Measurements from ENCODE around the gene STRADA. TPM values are rescaled to one million over a fixed set of nuclear protein-coding genes. Genes with fewer than 3 reads are reported as not detected.

STRADA gene
- total RNA-seq, 4 donors from 2014 or later = 15.8 to 26.4 (median 19.3) TPM

DNA sequence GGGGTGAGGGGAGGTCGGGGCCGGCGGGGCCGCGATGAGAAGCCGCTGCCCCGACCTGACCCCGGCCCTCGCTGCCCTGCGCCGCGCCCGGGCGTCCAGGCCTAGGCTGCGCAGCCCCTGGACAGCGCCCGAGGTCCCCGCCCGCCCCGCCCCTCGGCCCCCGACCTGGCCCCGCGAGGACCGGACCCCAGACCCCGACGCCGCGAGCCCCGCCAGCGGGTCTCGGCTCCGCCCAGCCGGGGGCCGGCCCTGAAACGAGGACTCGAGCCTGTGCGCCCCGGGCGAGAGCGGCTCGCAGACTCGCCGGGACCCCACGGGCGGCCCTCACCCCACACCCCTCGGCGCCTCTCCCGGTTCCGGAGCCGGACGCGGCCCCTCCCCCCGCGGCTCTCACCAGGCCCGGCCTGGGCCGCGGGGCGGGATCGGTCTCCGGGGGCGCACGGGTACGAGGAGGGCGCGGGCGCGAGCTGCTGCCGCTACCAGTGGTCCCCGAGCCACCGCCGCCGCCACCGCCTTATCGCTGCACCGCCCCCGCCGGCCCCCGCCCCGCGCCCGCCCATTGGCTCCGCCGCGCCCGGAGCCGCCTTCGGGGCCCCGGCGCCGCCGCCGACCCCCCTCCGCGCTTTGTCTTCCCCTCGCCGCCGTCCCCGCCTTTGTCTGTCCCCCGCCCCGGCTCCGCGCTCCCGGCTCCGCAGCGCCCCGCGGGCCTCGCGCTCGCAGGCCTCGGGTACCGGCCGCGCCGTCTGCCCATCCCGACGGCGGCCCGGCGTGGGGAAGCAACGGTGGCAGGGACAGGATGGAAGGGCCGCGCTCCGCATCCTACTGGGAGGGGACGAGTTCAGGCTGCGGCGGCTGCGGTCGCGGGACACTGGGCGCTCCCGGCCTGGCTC is 41.7 kb downstream of the STRADA start, which contains the start of gene LIMD2:
Gene LIMD2, minus strand, starts transcription at position 488 of the 890 bp plus-strand sequence. CDS start 827 bp downstream, outside the sequence.
- DNase-seq (ENCODE audit: low spot score in 2 of 2) = peak in 1 of 2 donors; percentile 91
- WGBS, 2 donors = 0% methylated on average over 5 of the region's 133 CpGs; no CpG with 5 or more reads in 1 of the 2 donors
- no peak within 1 kb of the TSS for H3K4me3 ChIP-seq (ENCODE audit: low read depth, poor library complexity, severe bottlenecking)
- intact Hi-C loops (cut with DNase I; ENCODE audit: low total_unique reads) = no loop called here
- TF ChIP-seq POLR2A (IDR thresholded peaks at IDR 0.05) = no peak
- TF ChIP-seq, protein P1, sequence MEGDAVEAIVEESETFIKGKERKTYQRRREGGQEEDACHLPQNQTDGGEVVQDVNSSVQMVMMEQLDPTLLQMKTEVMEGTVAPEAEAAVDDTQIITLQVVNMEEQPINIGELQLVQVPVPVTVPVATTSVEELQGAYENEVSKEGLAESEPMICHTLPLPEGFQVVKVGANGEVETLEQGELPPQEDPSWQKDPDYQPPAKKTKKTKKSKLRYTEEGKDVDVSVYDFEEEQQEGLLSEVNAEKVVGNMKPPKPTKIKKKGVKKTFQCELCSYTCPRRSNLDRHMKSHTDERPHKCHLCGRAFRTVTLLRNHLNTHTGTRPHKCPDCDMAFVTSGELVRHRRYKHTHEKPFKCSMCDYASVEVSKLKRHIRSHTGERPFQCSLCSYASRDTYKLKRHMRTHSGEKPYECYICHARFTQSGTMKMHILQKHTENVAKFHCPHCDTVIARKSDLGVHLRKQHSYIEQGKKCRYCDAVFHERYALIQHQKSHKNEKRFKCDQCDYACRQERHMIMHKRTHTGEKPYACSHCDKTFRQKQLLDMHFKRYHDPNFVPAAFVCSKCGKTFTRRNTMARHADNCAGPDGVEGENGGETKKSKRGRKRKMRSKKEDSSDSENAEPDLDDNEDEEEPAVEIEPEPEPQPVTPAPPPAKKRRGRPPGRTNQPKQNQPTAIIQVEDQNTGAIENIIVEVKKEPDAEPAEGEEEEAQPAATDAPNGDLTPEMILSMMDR (IDR thresholded peaks at IDR 0.05) = no peak

DNA sequence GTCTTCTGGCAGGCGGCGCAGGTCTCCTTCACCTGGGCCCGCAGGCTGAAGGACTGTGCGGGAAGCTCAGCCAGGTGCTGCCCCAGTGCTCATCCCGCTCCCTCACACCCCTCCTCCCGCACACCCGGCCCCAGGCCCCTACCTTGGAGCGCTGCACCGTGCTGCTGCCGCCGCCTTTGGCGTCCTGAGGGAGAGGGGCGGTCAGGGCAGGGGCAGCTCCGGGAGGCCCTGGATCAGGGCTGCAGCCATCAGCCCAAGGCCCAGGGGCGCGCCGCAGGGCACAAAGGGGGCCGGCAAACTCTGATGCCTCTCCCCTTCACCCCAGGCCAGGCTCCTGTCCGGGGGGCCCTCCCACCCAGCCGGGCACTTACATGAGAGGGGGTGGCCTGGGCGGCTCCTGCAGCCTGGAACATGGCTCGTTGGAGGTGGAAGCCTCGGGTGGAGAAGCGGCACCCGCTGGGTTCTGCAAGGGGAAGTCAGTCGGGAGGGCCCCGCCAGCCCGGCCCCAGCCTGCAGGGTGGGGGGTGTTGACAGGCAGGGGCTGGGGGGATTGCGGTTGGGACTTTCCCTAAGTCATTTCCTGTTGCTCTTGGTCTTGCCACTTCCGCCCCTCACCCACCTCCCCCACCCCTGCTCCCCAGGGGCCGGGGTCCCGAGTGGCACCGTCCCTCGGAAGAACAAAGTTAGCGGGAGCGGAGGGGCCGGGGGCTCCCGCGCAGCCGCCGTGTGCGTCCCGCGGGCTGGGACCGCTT is 42.5 kb downstream of the STRADA start:
- no peak overlapping the region for H3K4me3 ChIP-seq (ENCODE audit: low read depth, poor library complexity, severe bottlenecking)
- TF ChIP-seq, protein P1 (IDR thresholded peaks at IDR 0.05) = no peak
- no peak for TF ChIP-seq POLR2A (IDR thresholded peaks at IDR 0.05)
- WGBS, 2 donors = 4 to 13% methylated on average over 25 to 36 of the region's 45 CpGs
- intact Hi-C loops (cut with DNase I; ENCODE audit: low total_unique reads) = no loop called here
- peak; percentile 31 to 91 for DNase-seq (ENCODE audit: low spot score in 2 of 2)

DNA sequence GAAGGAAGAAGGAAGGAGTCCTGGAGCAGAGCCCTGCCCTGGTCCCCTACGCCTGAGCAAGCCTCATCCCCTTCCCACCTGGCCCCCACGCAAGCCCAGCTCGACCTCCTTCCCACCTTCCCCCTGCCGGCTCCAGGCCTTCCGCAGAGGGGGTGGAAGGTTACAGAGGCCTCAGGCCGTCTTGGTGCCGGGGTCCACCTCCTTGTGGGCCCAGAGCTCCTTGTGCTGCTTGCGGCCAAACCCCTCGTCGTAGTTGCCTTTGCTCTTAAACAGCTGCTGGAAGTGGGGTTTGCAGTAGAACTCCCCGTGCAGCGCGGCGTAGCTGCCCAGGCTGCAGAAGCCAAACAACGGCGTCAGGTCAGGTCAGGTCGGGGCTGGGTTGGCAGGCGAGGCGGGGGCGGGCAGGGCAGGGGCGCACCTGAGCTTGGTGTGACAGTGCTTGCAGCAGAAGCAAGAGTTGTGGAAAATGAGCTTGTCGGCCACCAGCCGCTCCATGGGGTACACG is 43.2 kb downstream of the STRADA start:
- intact Hi-C loops (cut with DNase I; ENCODE audit: low total_unique reads) = no loop called here
- no peak for DNase-seq (ENCODE audit: low spot score in 2 of 2)
- TF ChIP-seq, protein P1 (IDR thresholded peaks at IDR 0.05) = no peak
- TF ChIP-seq POLR2A (IDR thresholded peaks at IDR 0.05) = no peak
- 45 to 56% methylated on average over 24 of the region's 24 CpGs for WGBS, 2 donors
- no peak overlapping the region for H3K4me3 ChIP-seq (ENCODE audit: low read depth, poor library complexity, severe bottlenecking)

DNA sequence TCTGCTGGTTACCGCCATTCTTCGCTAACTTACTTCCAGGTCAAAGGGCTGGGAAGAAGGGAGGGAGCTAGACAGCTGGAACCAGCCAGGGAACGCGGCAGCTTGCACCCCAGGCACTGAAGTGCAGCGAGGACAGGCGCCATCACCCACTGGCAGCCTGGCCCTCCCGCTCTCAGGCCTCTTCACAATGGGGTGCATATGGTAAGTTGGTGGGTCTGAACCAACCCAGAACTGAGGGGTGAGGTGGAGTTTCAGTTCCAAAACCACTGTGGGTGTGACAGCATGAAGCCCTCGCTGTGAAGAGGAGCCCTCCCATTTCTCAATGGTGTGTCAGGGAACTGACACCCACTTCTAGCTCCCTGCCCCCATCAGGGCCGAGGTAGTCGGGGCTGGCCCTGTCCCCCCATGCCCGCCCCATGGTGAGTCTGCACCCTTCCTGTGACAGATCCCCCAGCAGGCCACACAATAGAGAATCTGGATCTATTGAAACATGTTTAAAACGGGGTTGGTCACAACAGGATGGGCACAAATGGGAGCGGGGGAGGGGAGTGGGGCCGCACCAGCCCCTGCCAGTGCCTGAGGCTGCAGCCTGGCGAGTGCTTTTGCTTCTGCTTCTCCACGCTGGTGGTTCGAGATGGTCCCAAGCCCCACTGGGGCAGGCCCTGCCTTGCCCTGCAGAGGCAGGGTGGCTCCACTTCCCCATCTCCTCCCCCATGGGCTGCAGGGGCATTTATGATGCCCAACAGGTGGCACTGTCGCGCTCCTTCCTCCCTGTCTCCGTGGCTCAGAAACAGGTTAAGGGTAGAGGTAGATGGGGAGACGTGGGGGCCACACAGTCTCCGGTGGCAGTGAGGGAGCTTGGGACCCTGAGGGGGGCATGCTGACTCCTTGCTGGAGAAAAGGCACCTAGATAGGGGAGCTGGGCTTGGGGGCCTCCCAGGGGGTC is 44.0 kb downstream of the STRADA start:
- TF ChIP-seq, protein P1 (IDR thresholded peaks at IDR 0.05) = no peak
- TF ChIP-seq POLR2A (IDR thresholded peaks at IDR 0.05) = no peak
- 40 to 52% methylated on average over 20 to 22 of the region's 22 CpGs for WGBS, 2 donors
- H3K4me3 ChIP-seq (ENCODE audit: low read depth, poor library complexity, severe bottlenecking) = no peak overlapping the region
- peak in 1 of 2 donors; percentile 86 for DNase-seq (ENCODE audit: low spot score in 2 of 2)
- intact Hi-C loops (cut with DNase I; ENCODE audit: low total_unique reads) = no loop called here

DNA sequence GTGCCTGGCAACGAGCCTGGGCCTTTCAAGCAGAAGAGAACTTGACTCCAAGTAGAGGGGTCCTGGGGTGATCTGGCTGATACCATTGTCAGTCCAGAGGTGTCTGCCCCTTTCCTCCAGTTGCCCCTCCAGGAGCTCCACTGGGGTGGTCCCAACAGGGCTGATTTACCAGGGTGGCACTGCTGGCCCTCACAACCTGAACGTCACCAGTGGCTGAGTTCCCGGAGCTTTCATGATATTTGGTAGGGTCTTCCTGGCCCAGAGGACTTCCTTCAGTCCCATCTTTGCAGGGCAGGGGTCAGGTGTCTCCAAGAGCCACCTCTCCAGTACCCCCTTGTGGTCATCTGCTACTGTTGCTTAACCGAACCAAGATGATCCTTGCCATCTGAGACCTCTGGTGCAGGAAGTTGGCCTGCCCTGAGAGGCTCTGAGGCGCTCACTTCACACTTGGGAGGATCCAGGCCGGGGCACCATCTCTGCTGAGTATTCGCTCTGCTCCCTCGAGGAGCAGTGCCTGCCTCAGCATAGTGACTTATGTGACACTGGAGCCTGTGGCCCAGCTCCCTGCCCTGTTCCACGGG is 45.1 kb downstream of the STRADA start:
- H3K4me3 ChIP-seq (ENCODE audit: low read depth, poor library complexity, severe bottlenecking) = no peak overlapping the region
- intact Hi-C loops (cut with DNase I; ENCODE audit: low total_unique reads) = no loop called here
- no peak for TF ChIP-seq POLR2A (IDR thresholded peaks at IDR 0.05)
- TF ChIP-seq, protein P1 (IDR thresholded peaks at IDR 0.05) = no peak
- no peak for DNase-seq (ENCODE audit: low spot score in 2 of 2)
- 66 to 95% methylated on average over 3 to 9 of the region's 9 CpGs for WGBS, 2 donors
